GM21786 (cell line): ENCODE results near the gene TRPM4.
"Not testable (repeated sequence)": the region's sequence is repeated elsewhere in the genome, so short reads cannot be mapped to it uniquely, and the experiment has no call there.

Source experiments
- ATAC-seq: cut with Tn5 transposase; IDR thresholded peaks from one replicate; pipeline ENCODE4 v1.9.1; 2021; ENCODE audit not compliant: unreplicated experiment

TRPM4 gene

DNA sequence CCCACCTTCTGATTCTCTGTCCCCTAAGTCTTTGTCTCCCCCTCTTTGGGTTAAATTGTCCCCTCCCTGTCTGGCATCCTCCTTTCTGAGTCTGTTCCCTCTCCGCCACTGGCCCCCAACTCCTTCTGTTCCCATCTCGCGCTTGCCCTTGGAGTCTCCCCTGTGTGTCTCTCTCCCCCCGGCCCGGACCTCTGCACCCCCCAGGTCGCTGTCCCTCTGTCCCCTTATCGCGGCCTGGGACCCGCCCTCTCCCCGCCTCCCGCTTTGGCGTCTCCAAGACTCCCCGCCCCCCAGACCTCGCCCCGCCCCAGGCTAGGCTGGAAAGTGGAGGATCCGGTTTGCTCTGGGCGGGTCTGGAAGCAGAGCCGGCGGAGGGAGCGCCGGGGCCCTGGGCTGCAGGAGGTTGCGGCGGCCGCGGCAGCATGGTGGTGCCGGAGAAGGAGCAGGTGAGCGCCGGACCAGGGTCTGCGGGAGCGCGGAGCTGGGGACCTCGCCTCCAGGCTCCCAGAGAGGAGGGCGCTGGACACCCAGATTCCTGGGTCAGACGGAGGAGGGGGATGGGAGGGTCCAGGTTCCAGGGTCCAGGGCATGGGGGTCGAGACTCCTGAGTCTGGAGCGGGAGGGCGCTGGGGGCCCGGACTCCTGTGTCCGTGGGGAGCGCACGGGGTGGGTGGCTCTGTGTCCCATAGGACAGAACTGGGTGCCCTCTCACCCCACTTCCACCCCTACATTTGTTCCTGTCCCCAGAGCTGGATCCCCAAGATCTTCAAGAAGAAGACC lies at the start of gene TRPM4:
TRPM4 (plus strand) TSS at position 348 of the 780 bp plus-strand sequence; CDS start at position 423, 75 bp downstream.
- no peak for ATAC-seq

DNA sequence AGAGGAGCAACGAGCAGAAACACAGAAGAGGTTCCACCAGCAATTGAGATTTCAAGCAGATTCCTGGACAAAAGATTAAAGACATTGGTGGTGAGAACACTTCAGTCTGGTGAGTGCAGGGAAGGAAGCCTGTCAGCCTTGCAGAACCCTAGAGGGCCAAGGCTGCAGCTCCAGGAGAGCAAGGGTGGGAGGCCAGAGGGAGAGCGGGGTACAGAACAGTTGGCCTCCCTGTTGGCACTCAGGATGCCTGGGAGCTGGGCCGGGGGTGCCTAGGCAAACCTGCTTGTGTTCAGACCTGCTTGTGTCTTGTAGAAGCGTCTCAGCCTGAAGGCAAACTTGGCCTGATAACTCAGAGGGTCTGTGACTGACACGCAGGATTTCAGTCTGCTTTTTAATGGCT lies 48.5 kb upstream of the TRPM4 start:
- ATAC-seq = no peak

DNA sequence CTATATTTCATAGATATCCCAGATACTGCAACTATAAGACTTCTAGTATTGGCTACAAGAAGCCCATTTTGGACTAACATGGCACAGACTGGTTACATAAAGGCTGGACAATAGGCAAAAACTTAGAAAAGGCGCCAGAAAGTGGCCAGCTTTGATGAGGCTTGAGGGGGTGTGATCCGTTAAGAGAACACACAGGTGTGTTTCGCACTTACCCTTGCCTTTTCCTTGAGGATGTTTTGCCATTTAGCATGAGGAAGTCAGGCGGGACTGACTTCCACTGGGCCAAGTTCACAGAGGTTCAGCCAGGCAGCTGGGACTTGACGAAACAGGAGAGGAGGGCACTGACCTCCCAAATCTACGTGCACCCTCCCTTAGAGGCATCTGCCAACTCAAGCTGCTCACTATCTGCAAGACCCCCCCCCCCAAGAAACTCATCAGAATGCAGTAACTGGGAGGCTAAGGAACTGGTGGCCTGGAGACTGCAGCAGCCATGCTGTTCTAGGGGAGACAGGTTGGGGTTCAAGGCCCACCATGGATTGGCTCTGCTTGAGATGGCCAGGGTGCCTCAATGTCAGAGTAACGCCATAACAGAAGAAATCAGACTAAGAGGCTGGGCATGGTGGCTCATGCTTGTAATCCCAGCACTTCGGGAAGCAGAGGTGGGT lies 47.9 kb upstream of the TRPM4 start:
- no peak for ATAC-seq

DNA sequence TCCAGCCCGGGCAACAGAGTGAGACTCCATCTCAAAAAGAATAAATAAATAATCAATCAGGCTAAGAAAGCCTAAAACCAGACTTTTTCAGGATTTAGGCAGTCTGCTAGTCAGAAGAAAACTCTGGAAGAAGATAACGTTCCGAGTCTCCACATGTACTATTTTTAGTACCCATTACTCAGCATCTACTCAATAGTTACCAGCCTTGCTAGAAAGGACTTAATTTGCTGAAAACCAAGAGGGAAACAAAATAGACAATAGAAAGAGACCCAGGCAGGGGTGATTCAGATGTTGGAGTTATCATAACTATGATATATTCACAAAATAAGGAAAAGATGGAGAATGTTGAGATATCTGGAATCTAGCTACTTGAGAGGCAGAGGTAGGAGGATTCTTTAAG lies 47.0 kb upstream of the TRPM4 start:
- ATAC-seq = no peak

DNA sequence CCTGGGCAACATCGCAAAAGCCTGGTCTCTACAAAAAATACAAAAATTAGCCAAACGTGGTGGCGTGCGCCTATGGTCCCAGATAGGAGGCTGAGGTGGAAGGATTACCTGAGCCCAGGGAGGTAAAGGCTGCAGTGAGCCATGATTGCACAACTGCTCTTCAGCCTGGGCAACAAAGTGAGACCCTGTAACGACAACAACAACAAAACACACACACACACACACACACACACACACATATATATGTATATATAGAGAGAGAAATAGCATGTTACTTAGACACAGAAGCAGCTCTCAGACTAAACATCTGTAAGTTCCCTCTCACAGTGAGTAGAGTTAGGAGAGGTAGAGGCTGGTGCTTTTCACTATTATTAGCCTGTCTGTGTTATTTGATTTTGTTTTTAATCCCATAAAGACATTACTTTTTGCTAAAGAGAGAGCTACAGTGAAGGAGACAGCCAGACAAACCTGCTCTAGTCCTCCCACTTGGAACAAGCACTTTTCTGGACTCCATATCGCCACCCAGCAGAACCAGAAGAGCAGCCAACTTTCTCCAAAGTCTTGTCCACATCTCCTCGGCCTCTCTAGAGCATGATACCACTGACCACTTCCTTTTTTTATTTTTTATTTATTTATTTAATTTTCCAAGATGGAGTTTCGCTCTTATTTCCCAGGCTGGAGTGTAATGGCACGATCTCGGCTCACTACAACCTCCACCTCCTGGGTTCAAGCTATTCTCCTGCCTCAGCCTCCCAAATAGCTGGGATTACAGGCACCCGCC lies 46.2 kb upstream of the TRPM4 start:
- no peak for ATAC-seq

DNA sequence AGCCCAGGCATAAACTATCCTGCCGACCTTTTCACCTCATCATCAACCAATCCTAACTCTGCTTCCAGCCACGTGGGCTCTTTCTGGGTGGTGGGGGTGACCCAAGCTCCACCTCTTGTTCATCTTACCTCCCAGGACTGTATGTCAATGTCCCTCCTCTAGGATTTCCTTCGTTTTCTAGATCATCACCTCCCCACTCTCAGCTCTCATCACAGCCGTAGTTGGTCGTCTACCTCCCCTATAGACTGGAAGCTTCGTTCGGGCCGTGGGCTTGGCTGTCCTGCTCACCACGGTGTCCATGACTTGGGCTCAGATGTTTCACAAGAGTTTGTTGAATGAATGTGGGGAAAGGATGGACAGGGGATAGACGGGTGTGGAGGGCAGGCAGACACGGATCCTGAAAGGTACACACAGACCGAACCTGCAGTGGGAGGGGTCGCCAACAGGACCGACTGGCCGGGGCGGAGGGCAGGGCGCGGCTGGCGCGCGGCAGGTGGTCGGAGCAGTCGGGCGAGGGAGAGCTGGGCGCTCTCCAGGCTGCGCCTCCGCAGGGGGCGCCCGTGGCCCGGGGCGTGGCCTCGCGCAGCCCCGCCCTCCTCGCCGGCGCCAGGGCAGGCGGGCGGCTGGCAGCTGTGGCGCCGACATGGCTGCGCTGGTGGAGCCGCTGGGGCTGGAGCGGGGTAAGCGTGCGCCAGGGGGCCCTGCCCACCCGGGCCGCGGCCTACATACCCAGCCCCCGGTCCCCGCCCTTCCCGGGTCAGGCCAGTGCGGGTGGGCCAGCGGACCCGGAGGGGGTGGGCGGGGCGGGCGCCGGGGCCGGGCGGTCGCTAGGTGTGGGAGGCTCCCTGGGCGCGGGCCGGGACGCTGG lies 43.6 kb upstream of the TRPM4 start, which contains the start of gene LIN7B:
LIN7B (plus strand) TSS at position 609 of the 868 bp plus-strand sequence; CDS start at position 644, 35 bp downstream.
- ATAC-seq = no peak

DNA sequence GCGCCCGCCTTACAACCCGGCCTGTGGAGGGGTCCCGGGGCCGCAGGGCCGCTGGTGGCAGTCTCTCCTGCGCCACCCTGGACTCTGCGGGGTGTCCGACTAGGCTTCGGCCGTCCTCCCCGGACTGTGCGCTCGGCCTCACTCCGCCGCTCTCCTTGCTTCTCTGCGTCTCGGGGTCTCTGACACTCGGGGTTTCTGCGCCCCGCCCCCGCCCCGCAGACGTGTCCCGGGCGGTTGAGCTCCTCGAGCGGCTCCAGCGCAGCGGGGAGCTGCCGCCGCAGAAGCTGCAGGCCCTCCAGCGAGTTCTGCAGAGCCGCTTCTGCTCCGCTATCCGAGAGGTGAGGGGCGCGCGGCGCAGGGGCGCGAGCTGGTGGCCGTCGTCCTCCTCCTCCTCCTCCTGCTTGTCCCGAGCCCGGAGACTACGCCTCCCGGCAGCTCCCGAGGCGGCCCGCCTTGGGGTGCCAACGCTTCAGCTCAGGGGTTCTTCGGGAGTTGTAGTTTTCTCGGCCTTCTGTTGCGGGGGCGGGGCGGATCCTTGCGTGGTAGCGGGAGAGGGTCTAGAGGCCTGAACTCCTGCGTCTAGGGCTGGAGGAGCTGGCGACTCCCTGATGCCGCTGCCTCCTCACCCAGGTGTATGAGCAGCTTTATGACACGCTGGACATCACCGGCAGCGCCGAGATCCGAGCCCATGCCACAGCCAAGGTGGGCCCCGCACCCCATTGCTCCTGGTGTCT lies 42.8 kb upstream of the TRPM4 start:
- ATAC-seq = no peak

DNA sequence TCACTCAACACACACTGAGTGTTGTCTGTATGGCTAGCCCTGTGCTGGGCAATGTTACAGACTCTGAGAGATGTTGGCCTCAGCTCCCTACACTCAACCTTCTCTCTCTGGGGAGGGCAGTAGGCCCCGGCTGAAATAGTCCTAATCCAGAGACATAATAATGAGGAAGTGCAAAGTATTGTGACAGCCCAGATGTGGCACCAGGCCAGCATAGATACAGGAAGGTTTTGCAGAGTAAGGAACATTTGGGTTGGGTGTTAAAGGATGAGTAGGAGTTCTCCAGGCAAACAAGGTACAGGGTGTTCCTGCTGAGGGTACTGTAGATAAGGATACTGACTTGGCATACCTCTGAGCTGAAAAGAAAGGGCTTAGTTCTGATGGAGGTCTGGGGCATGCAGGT lies 41.0 kb upstream of the TRPM4 start:
- no peak for ATAC-seq

DNA sequence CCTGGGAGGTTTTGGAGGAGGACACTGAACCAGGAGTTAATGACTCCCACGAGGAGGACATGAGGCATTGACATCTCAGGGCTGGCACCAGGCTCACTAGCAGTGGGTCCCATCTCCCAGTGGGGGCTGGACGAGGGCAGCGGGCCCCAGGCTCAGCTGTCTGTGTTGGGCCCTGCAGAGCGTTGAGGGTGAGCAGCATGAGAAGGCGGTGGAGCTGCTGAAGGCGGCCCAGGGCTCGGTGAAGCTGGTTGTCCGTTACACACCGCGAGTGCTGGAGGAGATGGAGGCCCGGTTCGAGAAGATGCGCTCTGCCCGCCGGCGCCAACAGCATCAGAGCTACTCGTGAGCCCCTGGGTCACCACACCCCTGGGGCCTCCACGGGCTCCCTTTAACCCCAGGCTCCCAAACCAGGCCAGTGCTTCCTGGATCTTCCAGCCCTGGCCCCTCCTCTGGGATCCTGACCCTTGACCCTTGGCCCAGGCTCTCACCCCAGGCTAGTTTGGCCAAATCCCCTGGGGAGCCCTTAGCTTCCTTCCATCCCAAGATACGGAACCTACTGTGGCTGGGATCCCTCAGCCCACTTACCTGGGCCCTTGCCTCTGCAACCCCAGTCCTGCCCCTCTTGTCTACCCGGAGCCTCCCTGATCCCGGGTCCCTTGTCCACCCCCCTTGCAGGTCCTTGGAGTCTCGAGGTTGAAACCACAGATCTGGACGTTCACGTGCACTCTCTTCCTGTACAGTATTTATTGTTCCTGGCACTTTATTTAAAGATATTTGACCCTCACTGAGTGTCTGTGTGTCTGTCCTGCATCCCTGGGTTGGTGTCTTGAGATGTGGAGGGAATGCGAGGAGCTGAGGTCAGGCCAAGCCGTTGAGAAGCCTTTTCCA lies 39.7 kb upstream of the TRPM4 start:
- ATAC-seq = no peak

DNA sequence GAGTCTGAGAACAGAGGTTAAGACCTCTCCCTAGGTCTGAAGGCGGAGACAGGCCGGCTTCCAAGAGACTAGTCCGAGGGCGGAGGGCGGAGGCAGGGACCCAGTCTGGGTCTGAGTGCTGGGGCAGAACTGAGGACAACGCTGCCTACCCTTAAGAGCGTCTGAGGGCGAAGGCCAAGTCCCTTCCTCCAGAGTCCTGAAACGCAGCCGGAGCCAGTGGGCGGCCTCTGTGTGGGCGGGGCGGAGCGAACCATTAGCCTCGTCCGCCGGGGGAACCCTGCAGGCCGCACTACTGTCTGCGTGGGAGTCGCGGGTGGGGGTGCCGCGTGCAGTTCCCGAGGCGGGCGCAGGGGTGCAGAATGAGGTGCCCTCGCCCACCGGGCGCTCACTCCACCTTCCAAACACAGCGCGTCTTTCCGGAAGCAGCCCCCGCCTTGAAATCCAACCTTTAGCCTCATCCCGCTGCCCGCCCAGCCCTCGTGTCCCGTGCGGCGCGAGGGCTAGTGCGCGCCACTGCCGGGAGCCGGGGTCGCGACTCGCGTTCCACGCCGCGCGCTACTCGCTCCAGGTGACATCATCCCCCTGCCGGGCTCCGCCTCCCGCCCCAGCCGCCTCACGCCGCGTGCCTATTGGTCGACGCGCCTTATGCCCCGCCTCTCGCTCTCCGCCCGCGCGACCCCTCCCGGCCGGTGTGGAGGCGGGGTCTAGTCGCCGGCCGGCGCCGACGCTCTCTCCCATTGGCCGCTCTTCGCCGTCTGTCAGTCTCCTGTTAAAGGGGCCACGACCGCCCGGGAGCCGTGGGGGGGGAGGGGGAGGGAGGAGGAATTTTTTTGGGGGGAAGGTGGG lies 38.8 kb upstream of the TRPM4 start, which contains the start of gene C19orf73:
C19orf73 (minus strand) TSS at position 579 of the 846 bp plus-strand sequence; CDS start at position 458, 121 bp downstream.
- peak; percentile 77 for ATAC-seq

DNA sequence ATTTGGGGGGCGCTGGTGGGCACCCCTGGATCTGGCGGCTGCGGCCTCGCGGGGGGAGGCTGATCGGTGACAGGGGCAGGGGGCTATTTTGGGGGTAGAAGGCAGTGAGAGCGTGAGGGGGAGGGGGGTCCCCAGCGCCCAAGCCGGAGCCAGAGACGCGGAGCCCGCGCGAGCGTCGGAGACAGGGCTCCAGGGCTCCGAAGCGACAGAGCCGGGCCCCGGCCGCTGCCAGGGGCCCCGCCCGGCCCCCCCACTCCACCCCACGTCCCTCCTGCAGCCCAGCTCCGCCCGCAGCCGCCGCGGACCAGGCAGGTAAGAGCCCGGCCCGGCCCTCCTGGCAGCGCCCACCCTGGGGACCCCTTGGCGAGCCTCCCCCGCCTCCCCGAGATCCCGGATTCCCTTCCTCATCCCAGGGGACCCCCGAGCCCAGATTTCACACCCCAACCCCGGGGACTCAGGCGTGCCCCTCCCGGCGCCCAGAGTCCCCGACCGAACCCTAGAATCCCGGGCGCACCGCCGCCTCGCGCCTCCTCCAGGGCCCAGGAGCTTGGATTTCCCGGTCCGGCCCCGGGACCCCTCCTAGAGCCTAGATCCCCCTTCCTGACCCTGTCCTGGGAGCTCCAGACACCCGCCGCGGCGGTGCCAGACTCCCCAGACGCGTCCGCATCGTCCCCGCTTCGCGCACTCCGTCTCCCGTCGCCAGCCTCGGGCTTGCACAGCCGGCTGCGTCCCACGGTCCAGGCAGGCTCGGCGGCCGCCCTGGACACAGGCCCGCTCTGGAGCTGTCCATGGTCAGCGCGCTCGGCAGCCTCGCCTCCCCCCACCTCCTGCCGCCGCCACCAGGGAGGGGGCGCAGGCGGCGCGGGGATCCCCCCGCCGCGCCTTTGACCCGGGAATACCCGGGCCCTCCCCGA lies 37.9 kb upstream of the TRPM4 start, which contains the start of gene PPFIA3:
PPFIA3 (plus strand) TSS at position 134 of the 914 bp plus-strand sequence. CDS start 8,330 bp downstream, outside the sequence.
- no peak for ATAC-seq

DNA sequence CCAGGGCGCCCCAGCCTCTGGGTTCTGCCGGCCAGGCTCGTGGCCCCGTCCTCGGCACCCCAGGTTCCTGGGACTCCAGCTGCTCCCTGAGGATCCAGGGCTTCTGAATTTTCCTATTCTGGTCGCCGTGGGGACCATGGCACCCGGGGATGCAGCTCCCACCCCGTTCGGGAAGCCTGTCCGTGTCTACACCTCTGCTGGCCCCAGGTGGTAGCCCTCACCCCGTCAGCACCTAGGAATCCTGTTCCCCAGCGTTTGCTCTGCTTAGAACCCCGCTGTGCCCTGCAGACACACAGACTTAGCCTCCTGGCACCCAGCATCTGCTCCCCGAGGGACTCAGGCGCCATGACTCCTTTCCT lies 37.3 kb upstream of the TRPM4 start:
- no peak for ATAC-seq

DNA sequence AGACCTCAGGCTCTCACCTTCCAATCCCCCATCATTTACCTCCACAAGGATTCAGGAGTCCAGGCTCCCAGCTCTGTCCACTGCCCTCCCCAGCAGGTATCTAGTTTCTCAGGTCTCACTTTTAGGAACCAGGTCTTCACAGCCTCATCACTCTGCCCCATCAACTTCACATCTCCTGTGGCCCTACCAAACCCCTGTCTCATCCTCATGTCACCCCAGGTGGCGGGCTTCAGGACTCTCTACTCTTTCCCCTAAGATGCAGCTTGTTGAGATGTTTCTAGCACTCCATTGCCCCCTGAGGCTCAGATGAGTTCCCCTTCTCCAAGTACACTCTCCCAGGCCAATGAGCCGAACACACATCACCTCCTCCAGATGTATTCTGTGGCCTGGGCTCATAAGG lies 36.7 kb upstream of the TRPM4 start:
- no peak for ATAC-seq

DNA sequence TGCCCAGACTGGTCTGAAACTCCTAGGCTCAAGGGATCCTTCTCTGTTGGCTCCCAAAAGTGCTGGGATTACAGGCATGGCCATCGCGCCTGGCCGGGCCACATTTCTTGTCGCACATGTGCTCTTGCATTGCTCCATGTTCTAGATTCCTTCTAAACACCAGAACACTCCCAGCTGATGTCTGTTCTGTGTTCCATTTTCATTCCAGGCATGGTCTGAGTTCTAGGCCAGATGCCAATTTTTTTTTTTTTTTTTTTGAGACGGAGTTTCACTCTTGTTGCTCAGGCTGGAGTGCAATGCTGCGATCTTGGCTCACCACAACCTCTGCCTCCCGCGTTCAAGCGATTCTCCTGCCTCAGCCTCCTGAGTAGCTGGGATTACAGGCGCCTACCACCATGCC lies 35.8 kb upstream of the TRPM4 start:
- not testable (repeated sequence) for ATAC-seq

DNA sequence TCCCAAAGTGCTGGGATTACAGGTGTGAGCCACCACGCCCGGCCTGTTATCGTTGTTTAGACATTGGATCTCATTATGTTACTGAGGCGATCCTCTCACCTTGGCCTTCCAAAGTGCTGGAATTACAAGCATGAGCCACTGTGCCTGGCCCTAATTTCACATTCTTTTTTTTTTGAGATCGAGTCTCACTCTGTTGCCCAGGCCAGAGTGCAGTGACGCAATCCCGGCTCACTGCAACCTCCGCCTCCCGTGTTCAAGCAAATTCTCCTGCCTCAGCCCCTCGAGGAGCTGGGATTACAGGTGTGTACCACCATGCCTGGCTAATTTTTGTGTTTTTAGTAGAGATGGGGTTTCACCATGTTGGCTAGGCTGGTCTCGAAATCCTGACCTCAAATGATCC lies 34.3 kb upstream of the TRPM4 start:
- ATAC-seq = not testable (repeated sequence)

DNA sequence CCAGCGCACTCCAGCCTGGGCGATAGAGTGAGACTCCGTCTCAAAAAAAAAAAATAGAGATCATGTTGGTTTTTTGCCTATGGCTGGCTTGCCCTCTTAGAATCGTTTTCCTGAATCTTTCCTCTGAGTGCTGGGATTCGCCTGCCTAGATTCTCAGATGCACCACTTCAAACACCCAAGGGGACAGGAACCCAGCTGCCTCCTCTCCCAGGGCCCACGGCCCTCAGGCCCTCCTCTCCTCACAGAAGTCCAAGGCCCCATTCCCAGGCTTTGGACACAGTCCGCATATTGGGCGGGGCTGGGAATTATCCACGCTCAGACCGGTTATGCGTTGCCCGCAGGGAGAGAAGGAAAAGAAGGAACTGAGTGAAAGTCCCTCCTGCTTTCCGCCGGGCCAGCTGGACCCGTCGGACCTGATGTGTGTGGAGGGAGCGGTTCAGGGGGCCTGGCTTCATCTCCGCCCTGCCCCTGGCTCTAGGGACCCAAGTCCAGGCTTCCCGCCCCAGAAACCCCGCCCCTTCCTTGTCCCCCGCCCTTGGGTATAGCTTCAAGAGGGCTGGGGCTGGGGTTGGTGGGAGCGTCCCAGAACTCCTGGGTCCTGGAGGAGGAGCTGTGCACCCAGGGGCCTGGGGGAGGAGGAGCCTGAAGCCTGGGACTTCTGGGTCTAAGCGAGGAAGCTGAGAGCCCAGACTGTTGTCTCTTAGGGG lies 32.4 kb upstream of the TRPM4 start:
- no peak for ATAC-seq
